Ascending aorta (tissue), 2 donors: ENCODE data around the gene CHMP1B. TPM values are rescaled to one million over a fixed set of nuclear protein-coding genes. Genes with fewer than 3 reads are reported as not detected.
"Not testable (repeated sequence)": the region's sequence is repeated elsewhere in the genome, so short reads cannot be mapped to it uniquely, and the experiment has no call there.

Experiments
- DNase-seq, 2 donors: peaks; one replicate each; pipeline ENCODE4 v3.0.0-alpha.2; 2019; ENCODE audit warnings: low spot score in 2 of 2
- H3K27ac ChIP-seq, 2 donors: fragments of 200-600 bp; sonication (generic); one replicate each; pipeline ENCODE4 v1.5.1; 2016 to 2017; ENCODE audit warnings: mild to moderate bottlenecking in 1 of 2
- H3K27me3 ChIP-seq: fragments of 200-600 bp; sonication (generic); one replicate; pipeline ENCODE4 v1.5.1; 2017
- H3K36me3 ChIP-seq, 2 donors: fragments of 200-600 bp; sonication (generic); one replicate each; pipeline ENCODE4 v1.5.1; 2016
- H3K4me1 ChIP-seq, 2 donors: fragments of 200-600 bp; sonication (generic); one replicate each; pipeline ENCODE4 v1.5.1; 2016 to 2017; ENCODE audit warnings: mild to moderate bottlenecking in 1 of 2
- H3K4me3 ChIP-seq, 2 donors: fragments of 200-600 bp; sonication (generic); one replicate each; pipeline ENCODE4 v1.5.1; 2016 to 2017; ENCODE audit warnings: mild to moderate bottlenecking in 1 of 2
- H3K9me3 ChIP-seq, 2 donors: fragments of 200-600 bp; sonication (generic); one replicate each; pipeline ENCODE4 v1.5.1; 2016
- CTCF ChIP-seq, 3 experiments: fragments of 200-600 bp in 2 of 3; fragments of 450-650 bp in 1 of 3; sonication (generic) in 2 of 3; IDR thresholded peaks; one replicate each; pipeline ENCODE4 v1.5.1; 2016 to 2019; ENCODE audit warnings: antibody characterized with exemption in 3 of 3, mild to moderate bottlenecking in 1 of 3, moderate library complexity in 1 of 3
- intact Hi-C: fragments of 100-400 bp; cut with DNase I; formaldehyde crosslinking; loops from one replicate; pipeline ENCODE4 v1.15.1; 2023
- total RNA-seq: library from RNA; depleted of rRNA; stranded (reverse); fragments of >200 nt; gene quantifications from one replicate; pipeline ENCODE4 v1.1.0, GENCODE V29; 2016

Gene CHMP1B
- total RNA-seq, 1 donor from 2014 or later = 25.5 TPM

DNA sequence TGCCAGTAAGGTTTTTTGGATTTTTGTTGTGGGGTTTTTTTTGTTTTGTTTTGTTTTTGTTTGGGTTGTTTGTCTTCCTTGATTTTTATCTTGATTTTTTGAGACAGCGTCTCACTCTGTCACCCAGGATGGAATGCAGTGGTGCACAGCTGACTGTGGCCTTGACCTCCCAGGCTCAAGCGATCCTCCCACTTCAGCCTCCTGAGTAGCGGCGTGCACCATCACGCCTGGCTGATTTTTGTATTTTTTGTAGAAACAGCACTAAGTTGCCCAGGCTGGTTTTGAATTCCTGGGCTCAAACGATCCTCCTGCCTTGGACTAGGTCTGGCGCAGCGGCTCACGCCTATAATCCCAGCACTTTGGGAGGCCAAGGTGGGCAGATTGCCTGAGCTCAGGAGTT lies 40.5 kb downstream of the CHMP1B start:
- peaks cover 53 to 67% of the 10 kb centered on the region in 2 donors for H3K36me3 ChIP-seq
- no peak for DNase-seq

DNA sequence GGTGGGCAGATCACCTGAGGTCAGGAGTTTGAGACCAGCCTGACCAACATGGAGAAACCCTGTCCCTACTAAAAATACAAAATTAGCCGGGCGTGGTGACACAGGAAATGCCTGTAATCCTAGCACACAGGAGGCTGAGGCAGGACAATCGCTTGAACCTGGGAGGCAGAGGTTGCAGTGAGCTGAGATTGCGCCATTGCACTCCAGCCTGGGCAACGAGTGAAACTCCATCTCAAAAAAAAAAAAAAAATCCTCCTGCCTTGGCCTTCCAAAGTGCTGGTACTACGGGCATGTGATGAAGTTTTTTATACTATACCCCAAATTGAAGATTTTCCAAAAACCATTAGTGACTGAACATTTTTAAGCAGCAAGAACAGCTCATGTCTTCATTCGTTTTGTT lies 41.2 kb downstream of the CHMP1B start:
- H3K27ac ChIP-seq, H3K4me1 ChIP-seq, H3K27me3 ChIP-seq, DNase-seq, H3K9me3 ChIP-seq, H3K4me3 ChIP-seq, intact Hi-C loops: not testable (repeated sequence)
- peaks cover 47 to 61% of the 10 kb centered on the region in 2 donors for H3K36me3 ChIP-seq

More for the DNA sequence above, 40.5 kb downstream of the CHMP1B start:
- Histone ChIP-seq H3K4me1 (no peaks in the 10 kb centered on the region), H3K27ac (no peak overlapping the region), H3K27me3 (no peaks in the 10 kb centered on the region), H3K9me3 (no peaks in the 10 kb centered on the region), H3K4me3 (no peak overlapping the region)
- no peak for TF ChIP-seq CTCF (IDR thresholded peaks at IDR 0.05)
- intact Hi-C loops = no loop called here

- H3K27me3 ChIP-seq = no peaks in the 10 kb centered on the region
- no peaks in the 10 kb centered on the region for H3K9me3 ChIP-seq
- H3K4me1 ChIP-seq = no peaks in the 10 kb centered on the region
- no peak overlapping the region for H3K27ac ChIP-seq
- DNase-seq = no peak
- no peak for TF ChIP-seq CTCF (IDR thresholded peaks at IDR 0.05)
- H3K36me3 ChIP-seq = peaks cover 20% of the 10 kb centered on the region in 2 donors
- intact Hi-C loops = no loop called here
- no peak overlapping the region for H3K4me3 ChIP-seq
These were observed 46.6 kb downstream of the CHMP1B start for GRCh38 chr18:11897781-11898180.

- Histone ChIP-seq H3K4me3 (no peak overlapping the region), H3K36me3 (peaks cover 17 to 18% of the 10 kb centered on the region in 2 donors), H3K27ac (no peak overlapping the region), H3K9me3 (no peaks in the 10 kb centered on the region), H3K4me1 (no peaks in the 10 kb centered on the region), H3K27me3 (no peaks in the 10 kb centered on the region)
- DNase-seq = no peak
- intact Hi-C loops = no loop called here
- TF ChIP-seq CTCF (IDR thresholded peaks at IDR 0.05) = no peak
These were observed 47.9 kb downstream of the CHMP1B start for GRCh38 chr18:11899063-11899462.

GRCh38 chr18:11901826-11902438 lies 50.7 kb downstream of the CHMP1B start:
- no peaks in the 10 kb centered on the region for H3K4me1 ChIP-seq
- H3K27me3 ChIP-seq = no peaks in the 10 kb centered on the region
- no peak for TF ChIP-seq CTCF (IDR thresholded peaks at IDR 0.05)
- no peaks in the 10 kb centered on the region for H3K9me3 ChIP-seq
- intact Hi-C loops = no loop called here
- no peak for DNase-seq
- H3K36me3 ChIP-seq = peaks cover 4 to 8% of the 10 kb centered on the region in 2 donors
- H3K4me3 ChIP-seq = no peak overlapping the region
- H3K27ac ChIP-seq = no peak overlapping the region

- Histone ChIP-seq H3K27me3 (no peaks in the 10 kb centered on the region), H3K36me3 (peaks cover 4 to 8% of the 10 kb centered on the region in 2 donors), H3K4me3 (no peak overlapping the region), H3K27ac (no peak overlapping the region), H3K9me3 (no peaks in the 10 kb centered on the region), H3K4me1 (peaks cover 0 to 7% of the 10 kb centered on the region in 2 donors)
- DNase-seq = no peak
- intact Hi-C loops = no loop called here
- no peak for TF ChIP-seq CTCF (IDR thresholded peaks at IDR 0.05)
These were observed 51.5 kb downstream of the CHMP1B start for GRCh38 chr18:11902522-11903292.
